Nucleus accumbens (tissue), 56 donors: Measurements from ENCODE around the gene CFAP298.
"Not testable (repeated sequence)": the region's sequence is repeated elsewhere in the genome, so short reads cannot be mapped to it uniquely, and the experiment has no call there.

Experiments used
- DNase-seq, 56 donors: peaks; one replicate each; lab custom pipeline; 2025; lab: John Stamatoyannopoulos, UW

Gene CFAP298

GRCh38 chr21:32569261-32570230, 42.6 kb downstream of the CFAP298 start:
- peak in 48 of 56 donors; percentile 13 to 73 (median 39) for DNase-seq

- no peak for DNase-seq
These were observed 44.6 kb downstream of the CFAP298 start for GRCh38 chr21:32567626-32568025.

- no peak for DNase-seq
These were observed 45.3 kb downstream of the CFAP298 start for GRCh38 chr21:32566741-32567389.

GRCh38 chr21:32565856-32566465, 46.2 kb downstream of the CFAP298 start:
- no peak for DNase-seq

- no peak for DNase-seq
These were observed 49.3 kb downstream of the CFAP298 start for GRCh38 chr21:32562915-32563314.

- peak in 15 of 56 donors; percentile 1 to 46 (median 11) for DNase-seq
These were observed 49.8 kb downstream of the CFAP298 start for GRCh38 chr21:32562426-32562825.

- not testable (repeated sequence) for DNase-seq
These were observed 50.7 kb downstream of the CFAP298 start for GRCh38 chr21:32561476-32561875.

GRCh38 chr21:32560896-32561295, 51.3 kb downstream of the CFAP298 start:
- no peak for DNase-seq

GRCh38 chr21:32559006-32559610, 53.1 kb downstream of the CFAP298 start:
- no peak for DNase-seq

- DNase-seq: no peak
These were observed 54.1 kb downstream of the CFAP298 start for GRCh38 chr21:32558106-32558505.

- DNase-seq: no peak
These were observed 57.1 kb downstream of the CFAP298 start for GRCh38 chr21:32554832-32555638.

GRCh38 chr21:32549886-32550285, 62.3 kb downstream of the CFAP298 start:
- no peak for DNase-seq

- DNase-seq: no peak
These were observed 62.7 kb downstream of the CFAP298 start for GRCh38 chr21:32549440-32549839.
